Keratinocyte (primary cell): ENCODE results near the gene SCNN1A.

ENCODE experiments used
- EZH2 ChIP-seq: IDR thresholded peaks from one replicate; pipeline ENCODE4 v1.6.1; 2012; ENCODE audit warnings: inconsistent platforms, mild to moderate bottlenecking, low read length, moderate library complexity
- TF ChIP-seq, protein P1 (sequence below), 3 experiments: IDR thresholded peaks in 1 of 3; conservative IDR thresholded peaks in 1 of 3; optimal IDR thresholded peaks in 1 of 3; 2 replicates in 2 of 3; 3 replicates in 1 of 3; pipeline versions ENCODE3 to v1.5.1; 2011; ENCODE audit warnings: low read length in 3 of 3, mild to moderate bottlenecking in 3 of 3, moderate library complexity in 2 of 3, control low read depth in 1 of 3, inconsistent platforms in 1 of 3; ENCODE audit not compliant: insufficient read depth in 2 of 3; ENCODE audit errors: extremely low read depth in 1 of 3

DNA sequence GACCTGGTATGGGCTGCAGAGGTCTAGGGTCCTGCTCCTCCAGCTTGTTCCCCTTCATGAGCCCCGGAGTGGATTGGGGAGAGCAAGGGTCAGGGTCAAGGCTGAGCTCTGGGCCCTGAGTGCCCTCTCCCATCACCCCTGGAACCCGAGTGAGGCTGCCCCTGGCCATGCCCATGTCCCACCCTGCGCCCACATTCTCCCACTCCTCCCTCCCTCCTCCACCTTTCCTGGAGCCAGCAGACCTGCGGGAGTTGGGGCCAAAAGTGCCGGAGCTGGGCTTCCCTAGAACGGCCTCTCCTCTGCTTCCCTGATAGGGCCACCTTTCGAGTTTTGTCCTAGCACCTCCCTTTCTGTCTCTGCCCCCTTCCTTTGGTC lies 590 bp downstream of the SCNN1A start:
- TF ChIP-seq, protein P1, sequence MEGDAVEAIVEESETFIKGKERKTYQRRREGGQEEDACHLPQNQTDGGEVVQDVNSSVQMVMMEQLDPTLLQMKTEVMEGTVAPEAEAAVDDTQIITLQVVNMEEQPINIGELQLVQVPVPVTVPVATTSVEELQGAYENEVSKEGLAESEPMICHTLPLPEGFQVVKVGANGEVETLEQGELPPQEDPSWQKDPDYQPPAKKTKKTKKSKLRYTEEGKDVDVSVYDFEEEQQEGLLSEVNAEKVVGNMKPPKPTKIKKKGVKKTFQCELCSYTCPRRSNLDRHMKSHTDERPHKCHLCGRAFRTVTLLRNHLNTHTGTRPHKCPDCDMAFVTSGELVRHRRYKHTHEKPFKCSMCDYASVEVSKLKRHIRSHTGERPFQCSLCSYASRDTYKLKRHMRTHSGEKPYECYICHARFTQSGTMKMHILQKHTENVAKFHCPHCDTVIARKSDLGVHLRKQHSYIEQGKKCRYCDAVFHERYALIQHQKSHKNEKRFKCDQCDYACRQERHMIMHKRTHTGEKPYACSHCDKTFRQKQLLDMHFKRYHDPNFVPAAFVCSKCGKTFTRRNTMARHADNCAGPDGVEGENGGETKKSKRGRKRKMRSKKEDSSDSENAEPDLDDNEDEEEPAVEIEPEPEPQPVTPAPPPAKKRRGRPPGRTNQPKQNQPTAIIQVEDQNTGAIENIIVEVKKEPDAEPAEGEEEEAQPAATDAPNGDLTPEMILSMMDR (optimal IDR thresholded peaks at IDR 0.05 in 1 of 3, IDR thresholded peaks at IDR 0.05 in 1 of 3, conservative IDR thresholded peaks at IDR 0.05 in 1 of 3; ENCODE audit: extremely low read depth in 1 of 3, insufficient read depth in 2 of 3, low read length in 3 of 3) = no peak
- no peak for TF ChIP-seq EZH2
